HG03558 (cell line): ENCODE measurements around the gene RSPH10B2.
"Not testable (repeated sequence)": the region's sequence is repeated elsewhere in the genome, so short reads cannot be mapped to it uniquely, and the experiment has no call there.

Experiments
- ATAC-seq: cut with Tn5 transposase; IDR thresholded peaks from one replicate; pipeline ENCODE4 v1.9.1; 2021; ENCODE audit warnings: moderate number of reproducible peaks; ENCODE audit not compliant: unreplicated experiment; ENCODE audit errors: extremely low read depth

The RSPH10B2 gene

DNA sequence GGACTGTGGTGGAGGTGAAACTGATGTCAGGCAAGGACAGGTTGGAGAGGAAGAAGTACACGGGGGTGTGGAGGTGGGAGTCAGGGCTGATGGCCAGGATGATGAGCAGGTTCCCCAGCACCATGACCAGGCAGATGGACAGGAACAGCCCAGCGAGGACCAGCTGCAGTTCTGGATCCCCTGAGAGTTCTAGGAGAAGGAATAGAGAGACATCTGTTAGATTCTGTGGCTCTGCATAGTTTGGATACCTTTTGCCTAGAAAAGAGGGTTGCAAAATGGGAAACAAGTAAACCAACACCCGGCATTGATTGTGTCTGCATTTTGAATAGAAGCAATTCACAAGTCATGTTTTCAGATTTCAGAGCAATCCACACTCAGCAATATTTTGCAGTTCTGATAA is 81.6 kb downstream of the RSPH10B2 start:
- not testable (repeated sequence) for ATAC-seq

DNA sequence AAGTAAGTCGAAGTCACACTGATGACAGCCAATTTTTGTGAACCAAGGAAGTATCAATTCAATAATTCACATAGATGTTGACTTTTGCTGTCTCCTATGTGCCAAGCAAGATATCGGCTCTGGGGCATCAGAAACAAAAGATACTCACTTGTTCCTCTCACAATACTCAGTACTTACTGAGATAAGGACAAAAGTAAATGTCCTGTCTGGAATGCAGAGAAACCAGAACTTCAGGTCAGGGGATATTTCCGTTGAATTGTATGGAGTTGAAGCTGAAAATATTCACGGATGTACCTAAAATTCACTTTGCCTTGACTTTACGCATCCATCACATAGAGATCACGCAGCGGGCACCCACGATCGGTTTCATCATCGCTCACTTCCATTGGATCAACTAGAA is 83.2 kb downstream of the RSPH10B2 start:
- ATAC-seq, result not testable (repeated sequence)

DNA sequence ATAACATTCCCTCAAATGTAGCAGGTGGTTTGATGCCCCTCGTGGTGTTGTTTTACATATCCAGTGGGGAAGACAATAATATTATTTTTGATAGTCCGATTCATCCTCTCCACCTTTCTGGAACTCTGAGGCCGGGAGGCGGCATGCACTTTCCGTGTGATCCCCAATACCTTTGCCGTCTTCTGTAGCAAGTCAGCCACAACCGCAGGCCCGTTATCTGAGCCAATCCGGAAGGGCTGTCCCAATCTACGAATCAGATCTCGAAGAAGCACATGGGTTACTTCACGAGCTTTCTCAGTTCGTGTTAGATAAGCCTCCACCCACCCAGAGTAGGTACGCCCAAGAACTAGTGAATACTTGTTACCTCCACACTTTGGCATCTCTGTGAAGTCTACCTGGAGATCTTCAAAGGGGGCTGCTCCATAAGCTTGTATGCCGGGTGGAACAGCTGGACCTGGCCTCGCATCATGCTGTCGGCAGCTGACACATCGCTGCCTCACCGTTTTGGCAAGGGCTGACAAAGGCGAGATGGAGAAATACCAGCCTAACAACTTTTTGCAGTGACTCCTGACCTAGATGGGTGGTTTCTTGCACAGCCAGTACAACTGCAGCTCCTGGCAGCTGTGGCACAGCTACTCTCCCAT is 88.5 kb downstream of the RSPH10B2 start:
- not testable (repeated sequence) for ATAC-seq

DNA sequence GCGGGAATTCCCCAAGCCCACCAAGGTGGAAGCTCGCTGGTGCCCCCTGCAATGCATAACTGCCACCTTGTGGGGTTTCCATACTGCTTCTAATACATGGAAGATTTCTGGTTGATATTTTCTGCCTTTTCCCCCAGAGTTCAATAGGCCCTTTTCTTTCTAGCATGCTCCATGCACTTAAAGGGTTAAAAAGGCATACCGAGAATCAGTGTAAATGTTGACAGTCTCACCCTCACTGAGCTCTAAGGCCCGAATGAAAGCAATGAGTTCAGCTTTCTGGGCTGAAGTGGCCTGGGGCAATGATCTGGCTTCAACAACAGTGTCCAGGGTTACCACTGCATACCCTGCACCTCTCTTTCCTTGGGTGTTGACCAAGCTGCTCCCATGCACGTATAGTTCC is 89.2 kb downstream of the RSPH10B2 start:
- ATAC-seq, result not testable (repeated sequence)

- not testable (repeated sequence) for ATAC-seq
These were observed 89.8 kb downstream of the RSPH10B2 start for GRCh38 chr7:6843654-6844053.

DNA sequence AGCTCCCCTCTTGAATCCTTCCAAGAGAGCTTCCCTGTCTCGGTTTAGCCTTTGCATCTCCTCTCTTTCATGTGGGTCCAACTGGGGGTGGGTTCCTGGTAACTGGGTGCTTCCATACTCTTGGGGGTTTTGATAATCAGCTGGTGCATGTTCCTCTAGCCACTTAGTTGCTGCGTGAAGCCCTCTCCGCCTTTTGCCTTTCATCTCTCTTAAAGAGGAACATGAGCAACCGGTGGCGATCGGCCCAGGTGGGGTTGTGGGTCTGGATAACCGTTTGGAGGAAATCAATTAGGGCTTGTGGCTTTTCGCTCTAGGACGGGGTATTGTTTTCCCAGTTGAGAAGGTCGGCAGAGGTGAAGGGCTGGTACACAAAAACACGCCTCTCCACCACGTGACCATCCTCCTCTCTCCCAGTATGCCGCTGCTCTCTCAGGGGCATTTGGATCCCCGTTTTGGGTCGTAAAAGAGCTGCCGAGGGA is 92.1 kb downstream of the RSPH10B2 start:
- ATAC-seq, result not testable (repeated sequence)

DNA sequence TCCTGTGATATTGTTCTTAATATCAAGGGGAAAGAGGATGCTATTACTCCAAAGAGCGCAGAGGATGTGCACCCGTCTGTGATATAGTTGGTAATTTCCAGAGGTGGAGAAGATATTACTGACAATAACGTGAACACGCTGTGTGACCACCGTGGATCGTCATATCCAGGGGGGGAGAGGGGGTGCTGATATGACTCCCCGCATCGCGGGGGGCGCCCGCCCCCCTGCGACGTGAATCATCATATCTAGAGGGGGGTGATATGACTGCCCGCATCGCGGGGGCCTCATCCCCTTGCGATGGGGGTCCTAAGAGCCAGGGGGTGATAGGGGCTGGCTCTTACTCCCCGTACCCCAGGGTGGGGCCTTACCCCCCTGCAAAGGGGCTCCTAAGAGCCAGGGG is 93.8 kb downstream of the RSPH10B2 start:
- ATAC-seq, result not testable (repeated sequence)
